ENCODE data around the gene TSHZ2. TPM values are rescaled to one million over a fixed set of nuclear protein-coding genes. Genes with fewer than 3 reads are reported as not detected.
A peak's percentile ranks its signal among the peaks of the same experiment; 100 is the strongest.

The TSHZ2 gene
- total and polyA plus RNA-seq, 2 of the 4 experiments (the other 2 are of a cell fraction): under 0.01 to 0.02 TPM

GRCh38 chr20:53016534-53017042, 44.4 kb downstream of the TSHZ2 start:
- no peak overlapping the region for H3K9ac ChIP-seq (ENCODE audit: low read depth, low read length)
- no peak overlapping the region for H4K8ac ChIP-seq (ENCODE audit: low read depth in 2 of 2, low read length in 2 of 2)
- no peak overlapping the region for H3K27ac ChIP-seq (ENCODE audit: insufficient read depth, low read length)
- no peaks in the 10 kb centered on the region for H4K20me1 ChIP-seq (ENCODE audit: insufficient read depth, low read length)
- no peaks in the 10 kb centered on the region for H3K79me1 ChIP-seq (ENCODE audit: low read depth in 1 of 2, low read length in 2 of 2)
- H3K18ac ChIP-seq (ENCODE audit: low read depth, low read length): no peak overlapping the region
- no peaks in the 10 kb centered on the region for H3K27me3 ChIP-seq (ENCODE audit: control insufficient read depth, insufficient read depth, low read length)
- H3K36me3 ChIP-seq (ENCODE audit: control insufficient read depth, insufficient read depth, low read length): no peaks in the 10 kb centered on the region
- no peak overlapping the region for H3K14ac ChIP-seq (replicated peaks; ENCODE audit: low read depth, low read length)
- H3K4ac ChIP-seq (ENCODE audit: low read depth, low read length): no peak overlapping the region
- H2BK20ac ChIP-seq (ENCODE audit: low read depth, low read length): no peak overlapping the region
- DNase-seq: no peak
- H4K5ac ChIP-seq (ENCODE audit: low read depth, low read length): no peak overlapping the region
- no peak overlapping the region for H3K23ac ChIP-seq (ENCODE audit: low read depth, low read length)
- TF ChIP-seq MAFK (IDR thresholded peaks at IDR 0.05; ENCODE audit: low read depth, low read length) (peak; percentile 73), SMC3 (IDR thresholded peaks at IDR 0.05; ENCODE audit: low read depth, low read length) (no peak), RCOR1 (IDR thresholded peaks at IDR 0.05; ENCODE audit: insufficient replicate concordance, low read length) (no peak)
- no peak overlapping the region for H2BK15ac ChIP-seq (ENCODE audit: low read depth, low read length)
- intact Hi-C loops (cut with micrococcal nuclease): no loop called here
- POLR2A ChIA-PET (ENCODE audit: unreplicated experiment): no interaction called here
- no peak overlapping the region for H3K56ac ChIP-seq (ENCODE audit: extremely low read depth, insufficient read depth, low read length)
- H3K9me1 ChIP-seq (ENCODE audit: insufficient read depth, low read length): no peaks in the 10 kb centered on the region
- H3K4me3 ChIP-seq (ENCODE audit: insufficient read depth, low read depth, low read length): no peak overlapping the region
- dilution Hi-C loops (cut with HindIII; ENCODE audit: low sequenced_read_pairs, unreplicated experiment): no loop called here
- H2BK5ac ChIP-seq (ENCODE audit: low read depth, low read length, poor library complexity, severe bottlenecking): no peak overlapping the region
- H4K91ac ChIP-seq (ENCODE audit: insufficient read depth, low read depth, low read length): no peak overlapping the region
- H2AK5ac ChIP-seq (ENCODE audit: low read depth, low read length): no peak overlapping the region
- no peak overlapping the region for H2BK120ac ChIP-seq (ENCODE audit: low read depth, low read length)
- 0 out of 2 replicates have a peak, but pooled peaks cover 6% of the 10 kb centered on the region for H3K9me3 ChIP-seq (ENCODE audit: control insufficient read depth, insufficient read depth, low read length)
- H3K4me1 ChIP-seq (ENCODE audit: control insufficient read depth, insufficient read depth, low read length): no peaks in the 10 kb centered on the region
- ATAC-seq (ENCODE audit: low read depth): no peak
- WGBS, 2 experiments (ENCODE audit: extremely low coverage in 2 of 2, insufficient read length in 1 of 2): no CpG with 5 or more reads among the region's 5 CpGs
- CTCF ChIA-PET: no interaction called here
- H2AK9ac ChIP-seq (replicated peaks; ENCODE audit: low read depth, low read length, poor library complexity): no peak overlapping the region
- no TSS peak for BruUV-seq (replicated peaks)
- in situ Hi-C loops (cut with MboI; ENCODE audit: low sequenced_read_pairs): no loop called here
- H2AFZ ChIP-seq (replicated peaks; ENCODE audit: low read length, poor library complexity): no peak overlapping the region
- H3K4me2 ChIP-seq (ENCODE audit: low read depth, low read length): no peak overlapping the region

Data from IMR-90 (cell line).